GM18499 (cell line): Measurements from ENCODE around the gene DNAI2.
"Not testable (repeated sequence)": the region's sequence is repeated elsewhere in the genome, so short reads cannot be mapped to it uniquely, and the experiment has no call there.

Source experiments
- ATAC-seq: cut with Tn5 transposase; IDR thresholded peaks from one replicate; pipeline ENCODE4 v1.9.1; 2021; ENCODE audit warnings: moderate number of reproducible peaks; ENCODE audit not compliant: insufficient read depth, unreplicated experiment

Gene DNAI2

GRCh38 chr17:74244128-74244527, 29.9 kb upstream of the DNAI2 start:
- ATAC-seq = no peak

DNA sequence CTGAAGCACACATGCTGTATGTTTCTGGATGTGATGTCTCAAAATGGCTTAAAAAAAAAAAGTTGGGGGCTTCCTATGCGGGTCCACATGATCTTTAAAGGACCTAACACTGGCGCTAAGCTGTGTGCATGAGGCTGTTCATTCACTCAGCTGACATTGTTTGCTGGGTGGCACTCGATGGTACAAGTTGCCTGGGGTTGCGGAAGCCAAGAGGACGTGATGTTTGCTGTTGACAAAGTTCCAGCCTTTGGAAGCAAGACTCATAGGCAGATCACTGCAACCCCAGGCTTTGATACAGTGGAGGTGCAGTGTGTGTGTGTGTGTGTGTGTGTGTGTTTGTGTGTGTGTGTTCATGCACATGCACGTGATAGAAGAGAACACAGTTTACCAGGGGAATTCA, 29.5 kb upstream of the DNAI2 start:
- ATAC-seq = no peak

- ATAC-seq = no peak
Measured at GRCh38 chr17:74245145-74245831, 28.7 kb upstream of the DNAI2 start.

GRCh38 chr17:74245871-74246270, 28.2 kb upstream of the DNAI2 start:
- ATAC-seq = no peak

DNA sequence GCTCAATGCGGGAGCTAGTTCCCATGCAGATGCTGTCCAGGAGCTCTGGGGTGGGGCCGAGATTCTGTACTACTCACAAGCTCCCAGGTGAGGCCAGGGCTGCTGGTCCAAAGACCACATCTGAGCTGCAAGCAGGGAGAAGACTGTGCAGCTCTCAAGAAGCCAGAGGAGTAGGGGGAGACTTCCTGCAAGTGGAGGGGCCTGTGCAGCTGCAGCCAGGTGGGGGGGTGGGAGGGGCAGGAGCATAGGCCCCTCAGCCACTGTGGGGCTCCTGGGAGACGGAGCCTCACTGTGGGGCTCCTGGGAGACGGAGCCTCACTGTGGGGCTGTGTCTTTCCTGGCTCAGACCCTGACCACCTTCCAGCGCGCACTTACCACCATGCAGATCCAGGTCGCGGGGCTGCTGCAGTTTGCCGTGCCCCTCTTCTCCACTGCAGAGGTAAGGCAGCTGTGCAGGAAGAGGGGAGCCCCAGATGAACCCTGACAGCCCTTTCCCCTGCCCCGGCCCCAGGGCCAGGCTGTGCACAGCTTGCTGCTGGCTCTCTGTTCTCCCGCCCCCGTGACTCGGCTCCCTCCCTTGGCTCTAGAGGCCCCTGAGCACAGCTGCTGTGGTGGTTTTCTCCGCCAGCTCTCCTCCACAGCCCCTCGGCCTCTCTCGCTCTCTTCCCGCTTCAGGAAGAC, 24.3 kb upstream of the DNAI2 start:
- ATAC-seq = no peak

- ATAC-seq = no peak
Measured at GRCh38 chr17:74250324-74250995, 23.6 kb upstream of the DNAI2 start.

DNA sequence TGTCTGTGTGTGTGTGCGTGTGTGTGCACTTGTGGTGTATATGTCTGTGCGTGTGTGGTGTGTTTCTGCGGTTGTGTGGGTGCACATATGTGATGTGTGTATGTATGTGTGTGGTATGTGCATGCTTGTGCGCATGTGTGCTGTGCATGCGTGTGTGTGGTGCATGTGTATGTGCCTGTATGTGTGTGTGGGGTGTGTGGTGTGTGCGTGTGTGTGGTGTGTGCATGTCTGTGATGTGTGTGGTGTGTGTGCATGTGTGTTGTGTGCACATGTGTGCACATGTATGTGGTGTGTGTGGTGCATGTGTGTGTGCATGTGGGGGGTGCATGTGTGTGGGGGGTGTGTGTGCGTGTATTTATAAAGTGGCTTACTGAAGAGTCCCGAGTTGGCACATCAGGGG, 23.0 kb upstream of the DNAI2 start:
- no peak for ATAC-seq

- no peak for ATAC-seq
Measured at GRCh38 chr17:74251569-74251968, 22.5 kb upstream of the DNAI2 start.

- no peak for ATAC-seq
Measured at GRCh38 chr17:74252211-74252610, 21.8 kb upstream of the DNAI2 start.

GRCh38 chr17:74253036-74253435, 21.0 kb upstream of the DNAI2 start:
- ATAC-seq = no peak

GRCh38 chr17:74257311-74257710, 16.7 kb upstream of the DNAI2 start:
- no peak for ATAC-seq

DNA sequence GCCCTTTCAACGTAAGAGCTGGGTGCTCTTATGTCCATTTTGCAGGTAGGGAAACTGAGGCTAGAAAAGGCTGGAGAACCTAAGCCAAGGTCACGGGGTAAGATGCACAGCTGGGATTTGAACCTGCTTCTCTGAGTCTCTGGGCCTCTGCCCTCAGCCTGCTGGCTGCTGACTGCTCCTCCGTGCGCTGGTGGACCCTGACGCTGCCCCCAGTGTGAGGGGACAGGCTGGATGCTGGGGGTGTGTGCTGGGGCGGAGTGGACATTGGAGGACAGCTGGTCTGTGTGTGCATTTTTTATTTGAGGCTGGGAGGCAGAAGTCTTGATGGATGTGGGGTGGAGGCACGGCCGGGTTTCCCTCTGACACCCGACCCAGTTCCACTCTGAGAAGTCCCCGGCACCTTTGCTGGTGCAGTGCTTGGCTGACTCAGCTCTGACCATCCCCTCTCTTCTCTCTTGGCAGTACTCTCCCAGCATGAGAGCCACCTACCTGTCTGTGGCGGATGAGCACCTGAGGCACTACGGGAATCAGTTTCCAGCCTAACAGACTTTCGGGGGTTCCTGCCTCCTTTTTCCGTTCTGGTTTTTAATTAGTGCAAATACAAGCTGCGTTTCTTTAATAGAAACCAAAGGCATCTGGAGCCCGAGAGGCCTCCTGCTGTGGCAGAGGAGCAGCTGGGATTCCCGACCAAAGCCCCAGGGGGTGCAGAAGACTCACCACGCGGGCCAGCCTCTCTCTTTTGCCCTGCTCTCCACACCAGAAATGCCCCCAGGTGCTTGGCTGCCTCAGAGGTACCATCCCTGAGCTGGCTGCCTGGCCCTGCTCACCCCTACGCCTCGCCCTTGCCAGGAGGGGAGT, 14.1 kb upstream of the DNAI2 start:
- ATAC-seq = no peak

DNA sequence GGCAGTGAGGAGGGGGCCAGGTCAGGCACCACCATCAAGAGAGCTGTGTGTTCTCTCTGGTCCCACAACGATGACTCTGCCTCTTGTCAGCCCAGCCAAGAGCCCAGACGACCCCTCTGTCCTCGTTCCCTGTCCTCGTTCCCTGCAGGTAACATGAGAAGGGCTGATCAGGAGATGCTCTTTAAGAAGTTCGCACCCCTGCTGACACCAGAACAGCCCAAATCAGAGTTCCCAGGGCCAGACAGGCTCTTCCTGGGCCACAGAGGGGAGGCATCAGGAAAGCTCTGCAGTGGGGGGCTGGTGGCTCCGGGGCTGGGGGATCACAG, 13.5 kb upstream of the DNAI2 start:
- no peak for ATAC-seq

DNA sequence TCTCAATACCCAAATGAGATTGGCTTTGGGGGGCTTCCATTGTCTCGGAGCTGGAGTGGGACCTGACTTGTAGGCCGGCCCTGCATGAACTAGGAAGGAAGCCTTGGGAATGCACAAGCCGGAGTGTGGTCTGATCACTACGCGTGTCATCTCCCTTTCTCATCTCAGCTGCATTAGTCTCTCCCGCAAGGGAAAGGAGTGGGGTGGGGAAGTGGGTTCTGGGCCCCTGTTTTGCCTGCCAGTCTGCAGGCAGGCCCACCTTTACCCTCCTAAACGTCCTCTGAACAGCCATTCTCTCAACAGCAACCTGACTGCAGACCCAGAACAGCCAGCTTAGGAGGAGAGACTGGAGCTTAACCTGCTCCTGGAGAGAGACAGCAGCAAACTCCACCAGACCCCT, 11.4 kb upstream of the DNAI2 start:
- ATAC-seq = no peak

DNA sequence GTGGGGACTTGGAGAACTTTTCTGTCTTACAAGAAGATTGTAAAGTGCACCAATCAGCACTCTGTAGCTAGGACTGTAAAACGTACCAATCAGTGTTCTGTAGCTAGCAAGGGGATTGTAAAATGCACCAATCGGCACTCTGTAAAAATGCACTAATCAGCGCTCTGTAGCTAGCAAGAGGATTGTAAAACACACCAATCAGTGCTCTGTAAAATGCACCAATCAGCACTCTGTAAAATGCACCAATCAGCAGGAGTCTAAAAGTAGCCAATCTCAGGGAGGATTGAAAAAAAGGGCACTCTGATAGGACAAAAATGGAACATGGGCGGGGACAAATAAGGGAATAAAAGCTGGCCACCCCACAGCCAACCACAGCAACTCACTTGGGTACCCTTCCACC, 7.0 kb upstream of the DNAI2 start:
- not testable (repeated sequence) for ATAC-seq

- ATAC-seq = no peak
Measured at GRCh38 chr17:74267579-74267978, 6.5 kb upstream of the DNAI2 start.

- no peak for ATAC-seq
Measured at GRCh38 chr17:74267987-74268499, 6.0 kb upstream of the DNAI2 start.

GRCh38 chr17:74268558-74268957, 5.5 kb upstream of the DNAI2 start:
- ATAC-seq = no peak

DNA sequence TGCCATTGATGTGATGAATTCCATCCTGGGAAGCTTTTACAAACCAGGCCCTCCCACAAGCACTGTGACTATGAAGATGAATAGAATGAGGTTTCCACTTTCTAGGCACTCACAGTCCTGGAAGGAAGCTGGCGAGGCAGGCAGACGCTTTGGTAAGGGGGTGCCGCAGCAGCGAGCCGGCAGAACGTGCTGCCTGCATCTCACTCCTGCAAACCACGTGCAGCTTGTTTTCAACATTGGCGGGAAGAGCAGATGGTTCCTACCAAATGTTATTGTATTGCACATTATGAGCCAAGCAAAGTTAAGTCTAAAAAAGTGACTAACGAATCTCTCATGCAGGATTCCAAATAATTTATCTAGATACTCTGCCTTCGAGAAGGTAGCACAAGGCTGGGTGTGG, 3.7 kb upstream of the DNAI2 start:
- no peak for ATAC-seq

DNA sequence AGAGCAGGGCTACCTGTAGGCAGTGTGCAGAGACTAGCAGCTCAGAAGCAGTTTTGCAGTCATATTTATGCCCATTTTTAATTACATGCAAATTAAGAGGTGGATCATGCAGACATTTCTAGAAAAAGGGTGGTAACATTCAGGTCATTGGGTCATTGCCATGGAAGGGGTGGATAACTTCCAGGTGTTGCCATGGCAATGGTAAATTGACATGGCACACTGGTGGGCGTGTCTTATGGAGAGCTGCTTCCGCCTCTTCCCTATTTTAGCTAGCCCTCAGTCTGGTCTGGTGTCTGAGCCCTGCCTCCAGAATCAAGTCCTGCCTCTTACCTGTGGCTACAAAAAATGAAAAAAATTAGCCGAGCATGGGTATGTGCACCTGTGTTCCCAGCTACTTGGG, 2.8 kb upstream of the DNAI2 start:
- ATAC-seq = no peak
